ENCODE results near the gene GPATCH4. TPM values are rescaled to one million over a fixed set of nuclear protein-coding genes. Genes with fewer than 3 reads are reported as not detected.
"Not testable (repeated sequence)": the region's sequence is repeated elsewhere in the genome, so short reads cannot be mapped to it uniquely, and the experiment has no call there.

The GPATCH4 gene
- total and polyA plus RNA-seq, 2 donors, result 11.6 to 12.0 TPM

- no peaks in the 10 kb centered on the region for H3K9me3 ChIP-seq (ENCODE audit: control insufficient read depth in 2 of 2, insufficient read depth in 1 of 2, low read length in 1 of 2)
- H3K4me1 ChIP-seq (ENCODE audit: control insufficient read depth in 2 of 2, insufficient read depth in 2 of 2, low read length in 2 of 2), result no peaks in the 10 kb centered on the region
- H3K4me3 ChIP-seq (ENCODE audit: low read length in 2 of 2), result no peak overlapping the region
- 86% methylated on average over 3 of the region's 3 CpGs for WGBS
- DNase-seq (ENCODE audit: low read depth in 6 of 9, low spot score in 9 of 9), result no peak
- no peak overlapping the region for H3K27ac ChIP-seq (ENCODE audit: low read depth in 1 of 2, low read length in 1 of 2)
- H3K36me3 ChIP-seq (ENCODE audit: control insufficient read depth in 2 of 2, insufficient read depth in 2 of 2, low read length in 1 of 2), result no peaks in the 10 kb centered on the region
- peaks cover 12 to 89% of the 10 kb centered on the region in 2 donors for H3K27me3 ChIP-seq (ENCODE audit: control insufficient read depth in 2 of 2, insufficient read depth in 1 of 2, low read length in 1 of 2)
Measured at GRCh38 chr1:156632355-156632754, 31.1 kb upstream of the GPATCH4 start.

GRCh38 chr1:156631152-156631551 lies 29.9 kb upstream of the GPATCH4 start:
- DNase-seq (ENCODE audit: low read depth in 6 of 9, low spot score in 9 of 9); H3K4me3 ChIP-seq (ENCODE audit: low read length in 2 of 2); H3K27ac ChIP-seq (ENCODE audit: low read depth in 1 of 2, low read length in 1 of 2); H3K36me3 ChIP-seq (ENCODE audit: control insufficient read depth in 2 of 2, insufficient read depth in 2 of 2, low read length in 1 of 2); H3K9me3 ChIP-seq (ENCODE audit: control insufficient read depth in 2 of 2, insufficient read depth in 1 of 2, low read length in 1 of 2); H3K4me1 ChIP-seq (ENCODE audit: control insufficient read depth in 2 of 2, insufficient read depth in 2 of 2, low read length in 2 of 2): not testable (repeated sequence)
- H3K27me3 ChIP-seq (ENCODE audit: control insufficient read depth in 2 of 2, insufficient read depth in 1 of 2, low read length in 1 of 2), result peaks cover 18 to 92% of the 10 kb centered on the region in 2 donors
- WGBS, result 62% methylated on average over 9 of the region's 9 CpGs

- H3K4me1 ChIP-seq (ENCODE audit: control insufficient read depth in 2 of 2, insufficient read depth in 2 of 2, low read length in 2 of 2), result peaks cover 0 to 2% of the 10 kb centered on the region in 2 donors
- no peak for DNase-seq (ENCODE audit: low read depth in 6 of 9, low spot score in 9 of 9)
- no peaks in the 10 kb centered on the region for H3K9me3 ChIP-seq (ENCODE audit: control insufficient read depth in 2 of 2, insufficient read depth in 1 of 2, low read length in 1 of 2)
- peaks cover 27 to 94% of the 10 kb centered on the region in 2 donors for H3K27me3 ChIP-seq (ENCODE audit: control insufficient read depth in 2 of 2, insufficient read depth in 1 of 2, low read length in 1 of 2)
- no peaks in the 10 kb centered on the region for H3K36me3 ChIP-seq (ENCODE audit: control insufficient read depth in 2 of 2, insufficient read depth in 2 of 2, low read length in 1 of 2)
- no peak overlapping the region for H3K27ac ChIP-seq (ENCODE audit: low read depth in 1 of 2, low read length in 1 of 2)
- 68% methylated on average over 8 of the region's 8 CpGs for WGBS
- H3K4me3 ChIP-seq (ENCODE audit: low read length in 2 of 2), result no peak overlapping the region
Measured at GRCh38 chr1:156629823-156630449, 28.7 kb upstream of the GPATCH4 start.

GRCh38 chr1:156627313-156627880 lies 26.1 kb upstream of the GPATCH4 start:
- Histone ChIP-seq H3K27me3 (ENCODE audit: control insufficient read depth in 2 of 2, insufficient read depth in 1 of 2, low read length in 1 of 2) (peaks cover 38 to 95% of the 10 kb centered on the region in 2 donors), H3K36me3 (ENCODE audit: control insufficient read depth in 2 of 2, insufficient read depth in 2 of 2, low read length in 1 of 2) (no peaks in the 10 kb centered on the region), H3K27ac (ENCODE audit: low read depth in 1 of 2, low read length in 1 of 2) (no peak overlapping the region), H3K9me3 (ENCODE audit: control insufficient read depth in 2 of 2, insufficient read depth in 1 of 2, low read length in 1 of 2) (no peaks in the 10 kb centered on the region), H3K4me3 (ENCODE audit: low read length in 2 of 2) (no peak overlapping the region), H3K4me1 (ENCODE audit: control insufficient read depth in 2 of 2, insufficient read depth in 2 of 2, low read length in 2 of 2) (peaks cover 2 to 7% of the 10 kb centered on the region in 2 donors)
- 97% methylated on average over 2 of the region's 2 CpGs for WGBS
- DNase-seq (ENCODE audit: low read depth in 6 of 9, low spot score in 9 of 9), result peak in 3 of 9 donors; percentile 22 to 48 (median 27)

- H3K4me1 ChIP-seq (ENCODE audit: control insufficient read depth in 2 of 2, insufficient read depth in 2 of 2, low read length in 2 of 2), result peaks cover 2 to 7% of the 10 kb centered on the region in 2 donors
- no peak for DNase-seq (ENCODE audit: low read depth in 6 of 9, low spot score in 9 of 9)
- no peaks in the 10 kb centered on the region for H3K9me3 ChIP-seq (ENCODE audit: control insufficient read depth in 2 of 2, insufficient read depth in 1 of 2, low read length in 1 of 2)
- H3K4me3 ChIP-seq (ENCODE audit: low read length in 2 of 2), result no peak overlapping the region
- H3K27me3 ChIP-seq (ENCODE audit: control insufficient read depth in 2 of 2, insufficient read depth in 1 of 2, low read length in 1 of 2), result peaks cover 45 to 95% of the 10 kb centered on the region in 2 donors
- 50% methylated on average over 4 of the region's 4 CpGs for WGBS
- H3K36me3 ChIP-seq (ENCODE audit: control insufficient read depth in 2 of 2, insufficient read depth in 2 of 2, low read length in 1 of 2), result no peaks in the 10 kb centered on the region
- H3K27ac ChIP-seq (ENCODE audit: low read depth in 1 of 2, low read length in 1 of 2), result no peak overlapping the region
Measured at GRCh38 chr1:156626079-156626438, 24.8 kb upstream of the GPATCH4 start.

GRCh38 chr1:156625436-156626078 lies 24.3 kb upstream of the GPATCH4 start:
- Histone ChIP-seq H3K27me3 (ENCODE audit: control insufficient read depth in 2 of 2, insufficient read depth in 1 of 2, low read length in 1 of 2) (peaks cover 45 to 95% of the 10 kb centered on the region in 2 donors), H3K4me3 (ENCODE audit: low read length in 2 of 2) (no peak overlapping the region), H3K27ac (ENCODE audit: low read depth in 1 of 2, low read length in 1 of 2) (no peak overlapping the region), H3K4me1 (ENCODE audit: control insufficient read depth in 2 of 2, insufficient read depth in 2 of 2, low read length in 2 of 2) (peaks cover 2 to 7% of the 10 kb centered on the region in 2 donors), H3K36me3 (ENCODE audit: control insufficient read depth in 2 of 2, insufficient read depth in 2 of 2, low read length in 1 of 2) (no peaks in the 10 kb centered on the region), H3K9me3 (ENCODE audit: control insufficient read depth in 2 of 2, insufficient read depth in 1 of 2, low read length in 1 of 2) (no peaks in the 10 kb centered on the region)
- WGBS, result 3% methylated on average over 45 of the region's 45 CpGs
- DNase-seq (ENCODE audit: low read depth in 6 of 9, low spot score in 9 of 9), result peak in 5 of 9 donors; percentile 48 to 73 (median 57)

GRCh38 chr1:156624814-156625435 lies 23.6 kb upstream of the GPATCH4 start:
- Histone ChIP-seq H3K27me3 (ENCODE audit: control insufficient read depth in 2 of 2, insufficient read depth in 1 of 2, low read length in 1 of 2) (peaks cover 50 to 95% of the 10 kb centered on the region in 2 donors), H3K36me3 (ENCODE audit: control insufficient read depth in 2 of 2, insufficient read depth in 2 of 2, low read length in 1 of 2) (no peaks in the 10 kb centered on the region), H3K9me3 (ENCODE audit: control insufficient read depth in 2 of 2, insufficient read depth in 1 of 2, low read length in 1 of 2) (no peaks in the 10 kb centered on the region), H3K4me3 (ENCODE audit: low read length in 2 of 2) (peak overlapping the region in 1 of 2 donors; percentile 14), H3K4me1 (ENCODE audit: control insufficient read depth in 2 of 2, insufficient read depth in 2 of 2, low read length in 2 of 2) (peaks cover 2 to 7% of the 10 kb centered on the region in 2 donors), H3K27ac (ENCODE audit: low read depth in 1 of 2, low read length in 1 of 2) (no peak overlapping the region)
- WGBS, result 5% methylated on average over 55 of the region's 55 CpGs
- no peak for DNase-seq (ENCODE audit: low read depth in 6 of 9, low spot score in 9 of 9)

- Histone ChIP-seq H3K4me3 (ENCODE audit: low read length in 2 of 2) (peak overlapping the region in 1 of 2 donors; percentile 25), H3K27ac (ENCODE audit: low read depth in 1 of 2, low read length in 1 of 2) (no peak overlapping the region), H3K27me3 (ENCODE audit: control insufficient read depth in 2 of 2, insufficient read depth in 1 of 2, low read length in 1 of 2) (peaks cover 54 to 96% of the 10 kb centered on the region in 2 donors), H3K36me3 (ENCODE audit: control insufficient read depth in 2 of 2, insufficient read depth in 2 of 2, low read length in 1 of 2) (no peaks in the 10 kb centered on the region), H3K4me1 (ENCODE audit: control insufficient read depth in 2 of 2, insufficient read depth in 2 of 2, low read length in 2 of 2) (peaks cover 2 to 7% of the 10 kb centered on the region in 2 donors), H3K9me3 (ENCODE audit: control insufficient read depth in 2 of 2, insufficient read depth in 1 of 2, low read length in 1 of 2) (no peaks in the 10 kb centered on the region)
- peak in 1 of 9 donors; percentile 30 for DNase-seq (ENCODE audit: low read depth in 6 of 9, low spot score in 9 of 9)
- 3% methylated on average over 87 of the region's 87 CpGs for WGBS
Measured at GRCh38 chr1:156623946-156624813, 22.9 kb upstream of the GPATCH4 start.
